Sigmoid colon (tissue), 7 donors: ENCODE data around the gene SCAF11. TPM values are rescaled to one million over a fixed set of nuclear protein-coding genes. Genes with fewer than 3 reads are reported as not detected.

Experiments
- DNase-seq: peaks from one replicate; pipeline ENCODE4 v3.0.0-alpha.2; 2019
- H3K27ac ChIP-seq, 4 donors: fragments of 200-600 bp; sonication (generic); one replicate each; pipeline ENCODE4 v1.5.1; 2016 to 2019; ENCODE audit warnings: mild to moderate bottlenecking in 1 of 4
- H3K27me3 ChIP-seq, 3 donors: fragments of 200-600 bp; sonication (generic); one replicate each; pipeline ENCODE4 v1.5.1; 2019; ENCODE audit warnings: mild to moderate bottlenecking in 1 of 3
- H3K36me3 ChIP-seq, 4 donors: fragments of 200-600 bp; sonication (generic); one replicate each; pipeline ENCODE4 v1.5.1; 2016 to 2019
- H3K4me1 ChIP-seq, 4 donors: fragments of 200-600 bp; sonication (generic); one replicate each; pipeline ENCODE4 v1.5.1; 2017 to 2019
- H3K4me3 ChIP-seq, 4 donors: fragments of 200-600 bp; sonication (generic); one replicate each; pipeline ENCODE4 v1.5.1; 2017 to 2019; ENCODE audit warnings: mild to moderate bottlenecking in 2 of 4, moderate library complexity in 1 of 4
- H3K9me3 ChIP-seq, 4 donors: fragments of 200-600 bp in 3 of 4; sonication (generic) in 3 of 4; one replicate each; pipeline versions ENCODE4 v1.5.1 to v1.6.1; 2013 to 2019
- EP300 ChIP-seq, 4 donors: sonication (generic); formaldehyde crosslinking; IDR thresholded peaks; one replicate each; pipeline ENCODE4 v1.6.1; 2017; ENCODE audit warnings: antibody characterized with exemption in 4 of 4
- POLR2A ChIP-seq, 2 donors: fragments of 450-650 bp; IDR thresholded peaks; one replicate each; pipeline ENCODE4 v1.6.1; 2016; ENCODE audit warnings: antibody characterized with exemption in 2 of 2, mild to moderate bottlenecking in 2 of 2, moderate library complexity in 2 of 2
- POLR2AphosphoS5 ChIP-seq, 4 donors: sonication (generic); formaldehyde crosslinking; IDR thresholded peaks; one replicate each; pipeline ENCODE4 v1.6.1; 2017; ENCODE audit warnings: antibody characterized with exemption in 4 of 4
- WGBS, 2 donors: extraction: QIAGEN DNeasy Blood & Tissue Kit; methylation state at CpG; one replicate each; pipeline ENCODE4 v1.1.7; 2013; 5-methylcytosine and 5-hydroxymethylcytosine counted together
- intact Hi-C: fragments of 100-400 bp; cut with DNase I; formaldehyde crosslinking; loops from one replicate; pipeline ENCODE4 v1.15.1; 2023
- polyA plus RNA-seq, 3 donors: library from polyadenylated mRNA; stranded (reverse); fragments of 200-250 nt; gene quantifications; one replicate each; pipeline ENCODE4 v1.2.3, GENCODE V29; 2013
- total RNA-seq, 4 donors: library from RNA; depleted of rRNA; stranded (reverse); fragments of >200 nt; gene quantifications; one replicate each; pipeline ENCODE4 v1.1.0, GENCODE V29; 2016
- TF ChIP-seq, protein P1 (sequence below), 4 experiments: fragments of 450-650 bp in 3 of 4; fragments of 200-600 bp in 1 of 4; IDR thresholded peaks; one replicate each; pipeline ENCODE4 v1.5.1; 2016 to 2019; ENCODE audit warnings: antibody characterized with exemption in 4 of 4, mild to moderate bottlenecking in 3 of 4, moderate library complexity in 2 of 4
- donor health status: healthy with polysubstance abuse.
- donor health status: Bipolar disorder and iron deficiency.
- donor health status: healthy.

Gene SCAF11
- total and polyA plus RNA-seq, 7 donors: 27.6 to 165 (median 116) TPM

- Histone ChIP-seq H3K27me3 (no peaks in the 10 kb centered on the region), H3K4me3 (no peak overlapping the region), H3K9me3 (no peaks in the 10 kb centered on the region), H3K36me3 (no peaks in the 10 kb centered on the region), H3K4me1 (peaks cover 0 to 82% (median 43%) of the 10 kb centered on the region in 4 donors), H3K27ac (no peak overlapping the region)
- no peak for TF ChIP-seq POLR2AphosphoS5 (IDR thresholded peaks at IDR 0.05)
- TF ChIP-seq POLR2A (IDR thresholded peaks at IDR 0.05): no peak
- no peak for TF ChIP-seq EP300 (IDR thresholded peaks at IDR 0.05)
- TF ChIP-seq, protein P1, sequence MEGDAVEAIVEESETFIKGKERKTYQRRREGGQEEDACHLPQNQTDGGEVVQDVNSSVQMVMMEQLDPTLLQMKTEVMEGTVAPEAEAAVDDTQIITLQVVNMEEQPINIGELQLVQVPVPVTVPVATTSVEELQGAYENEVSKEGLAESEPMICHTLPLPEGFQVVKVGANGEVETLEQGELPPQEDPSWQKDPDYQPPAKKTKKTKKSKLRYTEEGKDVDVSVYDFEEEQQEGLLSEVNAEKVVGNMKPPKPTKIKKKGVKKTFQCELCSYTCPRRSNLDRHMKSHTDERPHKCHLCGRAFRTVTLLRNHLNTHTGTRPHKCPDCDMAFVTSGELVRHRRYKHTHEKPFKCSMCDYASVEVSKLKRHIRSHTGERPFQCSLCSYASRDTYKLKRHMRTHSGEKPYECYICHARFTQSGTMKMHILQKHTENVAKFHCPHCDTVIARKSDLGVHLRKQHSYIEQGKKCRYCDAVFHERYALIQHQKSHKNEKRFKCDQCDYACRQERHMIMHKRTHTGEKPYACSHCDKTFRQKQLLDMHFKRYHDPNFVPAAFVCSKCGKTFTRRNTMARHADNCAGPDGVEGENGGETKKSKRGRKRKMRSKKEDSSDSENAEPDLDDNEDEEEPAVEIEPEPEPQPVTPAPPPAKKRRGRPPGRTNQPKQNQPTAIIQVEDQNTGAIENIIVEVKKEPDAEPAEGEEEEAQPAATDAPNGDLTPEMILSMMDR (IDR thresholded peaks at IDR 0.05): no peak
- no peak for DNase-seq
- intact Hi-C loops: no loop called here
These were observed 16.1 kb downstream of the SCAF11 start for GRCh38 chr12:45974171-45974719.

DNA sequence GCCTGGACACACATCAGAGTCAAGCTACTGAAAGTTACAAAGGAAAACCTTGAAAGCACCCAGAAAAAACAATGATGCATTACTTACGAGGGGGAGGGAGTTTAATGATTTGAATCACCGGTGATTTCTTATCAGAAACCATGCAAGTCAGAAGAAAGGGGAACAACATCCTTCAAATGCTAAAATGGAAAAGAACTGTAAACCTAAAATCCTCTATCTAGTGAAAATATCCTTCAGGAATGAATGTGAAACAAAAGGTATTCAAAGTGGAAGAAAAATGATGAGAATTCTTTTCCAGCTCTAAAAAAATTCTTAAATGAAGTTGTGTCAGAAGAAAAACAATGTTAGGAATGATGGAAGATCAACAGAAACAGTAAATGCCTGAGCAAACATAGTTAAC, 16.8 kb downstream of the SCAF11 start:
- H3K4me3 ChIP-seq: no peak overlapping the region

DNA sequence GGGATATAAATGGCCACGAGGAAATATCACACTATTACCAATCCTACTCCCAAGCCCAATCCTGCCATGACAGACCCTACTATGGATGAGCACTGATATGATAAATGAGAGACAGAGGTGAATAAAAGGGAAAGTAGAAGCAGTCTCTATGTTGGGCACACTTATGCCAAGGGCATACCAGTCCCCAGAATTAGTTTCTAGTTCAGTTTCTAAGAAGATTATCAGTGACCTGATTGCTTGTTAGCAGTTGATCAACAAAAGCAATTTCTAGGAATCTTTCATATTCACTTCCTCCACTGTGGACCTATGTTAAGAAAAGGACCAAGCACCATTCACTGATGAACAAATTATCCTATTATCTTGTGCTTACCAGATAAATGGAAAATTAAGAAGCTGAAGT, 20.0 kb downstream of the SCAF11 start:
- no peaks in the 10 kb centered on the region for H3K9me3 ChIP-seq
- DNase-seq: no peak
- intact Hi-C loops: no loop called here
- peaks cover 0 to 90% (median 57%) of the 10 kb centered on the region in 4 donors for H3K4me1 ChIP-seq
- TF ChIP-seq POLR2A (IDR thresholded peaks at IDR 0.05): no peak
- H3K27ac ChIP-seq: no peak overlapping the region
- H3K4me3 ChIP-seq: no peak overlapping the region
- no peaks in the 10 kb centered on the region for H3K36me3 ChIP-seq
- WGBS, 2 donors: 95% methylated on average over 1 of the region's 1 CpG
- H3K27me3 ChIP-seq: no peaks in the 10 kb centered on the region

More for the DNA sequence above, 16.8 kb downstream of the SCAF11 start:
- no peak for TF ChIP-seq EP300 (IDR thresholded peaks at IDR 0.05)
- no peak for TF ChIP-seq POLR2A (IDR thresholded peaks at IDR 0.05)
- TF ChIP-seq POLR2AphosphoS5 (IDR thresholded peaks at IDR 0.05): no peak
- TF ChIP-seq, protein P1 (IDR thresholded peaks at IDR 0.05): no peak
- Histone ChIP-seq H3K36me3 (no peaks in the 10 kb centered on the region), H3K27ac (no peak overlapping the region), H3K27me3 (no peaks in the 10 kb centered on the region), H3K9me3 (no peaks in the 10 kb centered on the region), H3K4me1 (peaks cover 0 to 86% (median 46%) of the 10 kb centered on the region in 4 donors)
- WGBS, 2 donors: 47 to 50% methylated on average over 2 of the region's 2 CpGs
- no peak for DNase-seq
- intact Hi-C loops: no loop called here

DNA sequence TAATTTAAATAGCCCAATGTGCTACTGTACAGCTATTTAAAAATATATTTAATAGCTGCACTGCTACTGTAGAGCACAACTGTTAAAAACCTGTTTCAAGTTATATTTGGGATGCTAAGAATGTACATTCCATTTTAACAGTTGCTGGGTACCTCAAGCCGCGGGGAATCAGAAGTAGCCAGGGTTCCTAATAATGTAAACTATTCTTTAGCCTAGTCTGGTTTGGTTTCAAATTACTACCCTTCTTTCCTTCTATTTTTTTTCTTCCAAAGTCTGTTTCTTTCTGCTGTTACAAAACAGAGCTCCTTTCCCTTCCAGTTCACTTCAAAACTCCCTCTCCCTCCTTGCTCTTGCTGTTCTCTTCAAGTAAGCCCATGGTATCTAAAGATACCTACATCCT, 21.3 kb downstream of the SCAF11 start:
- H3K27ac ChIP-seq: peak overlapping the region in 3 of 4 donors; percentile 34 to 58 (median 39)
- H3K27me3 ChIP-seq: no peaks in the 10 kb centered on the region
- intact Hi-C loops: no loop called here
- H3K4me1 ChIP-seq: peaks cover 0 to 84% (median 61%) of the 10 kb centered on the region in 4 donors
- WGBS, 2 donors: 41% methylated on average over 2 of the region's 2 CpGs
- H3K9me3 ChIP-seq: no peaks in the 10 kb centered on the region
- no peak for DNase-seq
- no peaks in the 10 kb centered on the region for H3K36me3 ChIP-seq
- no peak overlapping the region for H3K4me3 ChIP-seq
- TF ChIP-seq POLR2A (IDR thresholded peaks at IDR 0.05) (no peak), EP300 (IDR thresholded peaks at IDR 0.05) (no peak), POLR2AphosphoS5 (IDR thresholded peaks at IDR 0.05) (no peak)

DNA sequence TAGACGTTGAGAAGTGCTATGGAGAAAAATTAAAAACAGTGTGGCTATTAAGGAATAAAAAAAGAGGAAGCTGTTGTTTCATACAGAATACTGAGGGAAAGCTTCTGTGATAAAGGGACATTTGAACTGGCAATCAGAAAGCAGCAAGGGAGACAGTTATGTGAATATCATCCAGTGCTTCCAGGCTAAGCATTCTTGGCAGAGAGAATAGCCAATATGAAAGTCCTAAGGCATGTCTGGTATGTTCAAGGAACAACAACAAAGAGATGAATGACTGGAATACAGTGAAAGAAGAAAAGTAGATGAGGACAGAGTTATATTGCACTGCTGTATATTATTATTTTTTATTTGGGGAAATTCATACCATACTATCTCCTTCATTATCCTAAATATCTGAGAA, 23.9 kb downstream of the SCAF11 start:
- peaks cover 0 to 66% (median 53%) of the 10 kb centered on the region in 4 donors for H3K4me1 ChIP-seq
- H3K4me3 ChIP-seq: no peak overlapping the region

More for the DNA sequence above, 23.9 kb downstream of the SCAF11 start:
- DNase-seq: no peak
- H3K27ac ChIP-seq: peak overlapping the region in 3 of 4 donors; percentile 20 to 53 (median 42)
- peaks cover 0 to 24% (median 4%) of the 10 kb centered on the region in 4 donors for H3K36me3 ChIP-seq
- no peaks in the 10 kb centered on the region for H3K9me3 ChIP-seq
- H3K27me3 ChIP-seq: no peaks in the 10 kb centered on the region
- no peak for TF ChIP-seq POLR2A (IDR thresholded peaks at IDR 0.05)
- TF ChIP-seq, protein P1 (IDR thresholded peaks at IDR 0.05): no peak
- TF ChIP-seq POLR2AphosphoS5 (IDR thresholded peaks at IDR 0.05): no peak
- no peak for TF ChIP-seq EP300 (IDR thresholded peaks at IDR 0.05)
- 44 to 54% methylated on average over 1 of the region's 1 CpG for whole genome bisulfite sequencing, 2 donors
- intact Hi-C loops: no loop called here
